ENCODE data around the gene PTGES2. TPM values are rescaled to one million over a fixed set of nuclear protein-coding genes. Genes with fewer than 3 reads are reported as not detected.

PTGES2 gene
- total RNA-seq, 1 donor from 2014 or later, result 74.8 TPM

- no peaks in the 10 kb centered on the region for H3K36me3 Mint-ChIP-seq
- H3K9me3 Mint-ChIP-seq, result no peaks in the 10 kb centered on the region
- H3K4me3 Mint-ChIP-seq, result no peak overlapping the region
- DNase-seq (ENCODE audit: low spot score in 2 of 2, unreplicated experiment in 2 of 2), result no peak
- no peak for TF ChIP-seq CTCF (IDR thresholded peaks at IDR 0.05; ENCODE audit: unreplicated experiment)
- no peaks in the 10 kb centered on the region for H3K27me3 Mint-ChIP-seq (ENCODE audit: low read depth)
- no peak overlapping the region for H3K27ac Mint-ChIP-seq
- H3K4me1 Mint-ChIP-seq, result peaks cover 20% of the 10 kb centered on the region
These were observed 15.1 kb upstream of the PTGES2 start for GRCh38 chr9:128142596-128142995.

- Mint-ChIP-seq H3K9me3 (no peaks in the 10 kb centered on the region), H3K4me3 (no peak overlapping the region), H3K36me3 (no peaks in the 10 kb centered on the region), H3K27me3 (ENCODE audit: low read depth) (no peaks in the 10 kb centered on the region), H3K4me1 (peaks cover 20% of the 10 kb centered on the region), H3K27ac (no peak overlapping the region)
- DNase-seq (ENCODE audit: low spot score in 2 of 2, unreplicated experiment in 2 of 2), result no peak
- no peak for TF ChIP-seq CTCF (IDR thresholded peaks at IDR 0.05; ENCODE audit: unreplicated experiment)
These were observed 14.5 kb upstream of the PTGES2 start for GRCh38 chr9:128142061-128142460.

- H3K4me3 Mint-ChIP-seq, result no peak overlapping the region
- H3K36me3 Mint-ChIP-seq, result no peaks in the 10 kb centered on the region
- H3K27me3 Mint-ChIP-seq (ENCODE audit: low read depth), result no peaks in the 10 kb centered on the region
- H3K9me3 Mint-ChIP-seq, result no peaks in the 10 kb centered on the region
- no peak for TF ChIP-seq CTCF (IDR thresholded peaks at IDR 0.05; ENCODE audit: unreplicated experiment)
- no peak overlapping the region for H3K27ac Mint-ChIP-seq
- no peak for DNase-seq (ENCODE audit: low spot score in 2 of 2, unreplicated experiment in 2 of 2)
- H3K4me1 Mint-ChIP-seq, result peaks cover 18% of the 10 kb centered on the region
These were observed 14.1 kb upstream of the PTGES2 start for GRCh38 chr9:128141604-128142003.

- peaks cover 5% of the 10 kb centered on the region for H3K27me3 Mint-ChIP-seq (ENCODE audit: low read depth)
- peaks cover under 1% of the 10 kb centered on the region for H3K9me3 Mint-ChIP-seq
- H3K36me3 Mint-ChIP-seq, result no peaks in the 10 kb centered on the region
- no peak overlapping the region for H3K4me3 Mint-ChIP-seq
- no peak overlapping the region for H3K27ac Mint-ChIP-seq
- TF ChIP-seq CTCF (IDR thresholded peaks at IDR 0.05; ENCODE audit: unreplicated experiment), result no peak
- H3K4me1 Mint-ChIP-seq, result peaks cover 13% of the 10 kb centered on the region
- DNase-seq (ENCODE audit: low spot score in 2 of 2, unreplicated experiment in 2 of 2), result no peak
These were observed 12.1 kb upstream of the PTGES2 start for GRCh38 chr9:128139621-128140020.

- no peak for TF ChIP-seq CTCF (IDR thresholded peaks at IDR 0.05; ENCODE audit: unreplicated experiment)
- Mint-ChIP-seq H3K27ac (no peak overlapping the region), H3K36me3 (no peaks in the 10 kb centered on the region), H3K9me3 (peaks cover 8% of the 10 kb centered on the region), H3K4me1 (peaks cover 10% of the 10 kb centered on the region), H3K4me3 (no peak overlapping the region), H3K27me3 (ENCODE audit: low read depth) (peaks cover 19% of the 10 kb centered on the region)
- no peak for DNase-seq (ENCODE audit: low spot score in 2 of 2, unreplicated experiment in 2 of 2)
These were observed 10.5 kb upstream of the PTGES2 start for GRCh38 chr9:128138001-128138400.
